Fibroblast of lung (primary cell): Measurements from ENCODE around the gene PPID. TPM values are rescaled to one million over a fixed set of nuclear protein-coding genes. Genes with fewer than 3 reads are reported as not detected.

Source experiments
- DNase-seq, 2 donors: peaks; one replicate each; pipeline versions ENCODE4 v3.0.0 to v3.0.0-alpha.2; 2010; ENCODE audit warnings: low read depth in 2 of 2
- H2AFZ ChIP-seq: 2 replicates; pipeline ENCODE4 v1.5.1; 2012; ENCODE audit warnings: low read length, control low read depth, inconsistent platforms
- H3K27ac ChIP-seq: 2 replicates; pipeline ENCODE4 v1.5.1; 2011; ENCODE audit warnings: low read length, control low read depth; ENCODE audit not compliant: insufficient read depth
- H3K27me3 ChIP-seq: 2 replicates; pipeline ENCODE4 v1.5.1; 2011; ENCODE audit warnings: mild to moderate bottlenecking, low read length; ENCODE audit not compliant: control insufficient read depth, insufficient read depth
- H3K36me3 ChIP-seq: 2 replicates; pipeline ENCODE4 v1.5.1; 2011; ENCODE audit warnings: low read length; ENCODE audit not compliant: control insufficient read depth, insufficient read depth
- H3K4me1 ChIP-seq: 2 replicates; pipeline ENCODE4 v1.5.1; 2011; ENCODE audit warnings: low read length; ENCODE audit not compliant: control insufficient read depth, insufficient read depth; ENCODE audit errors: extremely low read depth
- H3K4me2 ChIP-seq: 2 replicates; pipeline ENCODE4 v1.5.1; 2011; ENCODE audit warnings: low read length, control low read depth; ENCODE audit not compliant: insufficient read depth; ENCODE audit errors: extremely low read depth
- H3K4me3 ChIP-seq, 4 experiments: fragments of 200-600 bp in 1 of 4; sonication (generic) in 1 of 4; replicated peaks in 1 of 4; 2 replicates each; pipeline ENCODE4 v1.5.1; 2011 to 2016; ENCODE audit warnings: low read length in 4 of 4, low read depth in 3 of 4, mild to moderate bottlenecking in 3 of 4, control low read depth in 2 of 4, inconsistent platforms in 1 of 4, mixed read lengths in 1 of 4; ENCODE audit not compliant: insufficient read depth in 1 of 4; ENCODE audit errors: control extremely low read depth in 1 of 4
- H3K79me2 ChIP-seq: 2 replicates; pipeline ENCODE4 v1.5.1; 2012; ENCODE audit warnings: mild to moderate bottlenecking, low read length, inconsistent platforms; ENCODE audit not compliant: control insufficient read depth, insufficient read depth
- H3K9ac ChIP-seq: 2 replicates; pipeline ENCODE4 v1.5.1; 2011; ENCODE audit warnings: mild to moderate bottlenecking, low read length, control low read depth; ENCODE audit not compliant: insufficient read depth
- H3K9me3 ChIP-seq: 2 replicates; pipeline ENCODE4 v1.5.1; 2012; ENCODE audit warnings: low read depth, low read length; ENCODE audit not compliant: control insufficient read depth, insufficient read depth
- H4K20me1 ChIP-seq: 2 replicates; pipeline ENCODE4 v1.5.1; 2011; ENCODE audit warnings: low read length; ENCODE audit not compliant: control insufficient read depth, insufficient read depth; ENCODE audit errors: extremely low read depth
- CTCF ChIP-seq, 2 donors: IDR thresholded peaks in 1 of 2; conservative IDR thresholded peaks in 1 of 2; 1 replicate in 1 of 2; 2 replicates in 1 of 2; pipeline ENCODE4 v1.5.1; 2011 to 2012; ENCODE audit warnings: low read length in 2 of 2, control low read depth in 1 of 2, inconsistent platforms in 1 of 2, low read depth in 1 of 2, mild to moderate bottlenecking in 1 of 2
- EZH2 ChIP-seq: IDR thresholded peaks from 2 replicates; pipeline ENCODE4 v1.5.1; 2012; ENCODE audit warnings: low read length, control low read depth, mild to moderate bottlenecking; ENCODE audit errors: missing control alignments
- polyA plus RNA-seq, 2 donors: library from polyadenylated mRNA; depleted of rRNA in 1 of 2; stranded (reverse) in 1 of 2; unstranded in 1 of 2; fragments of >200 nt; gene quantifications; 2 replicates each; pipeline ENCODE4 v1.2.1, GENCODE V29; 2011 to 2012; ENCODE audit warnings: missing spikeins in 1 of 2
- total RNA-seq: library from RNA; depleted of rRNA; stranded (reverse); fragments of >200 nt; gene quantifications from 2 replicates; pipeline ENCODE4 v1.2.1, GENCODE V29; 2014

PPID gene
- total and polyA plus RNA-seq, 2 donors (not counting 1 experiment from before 2014, with no cell fraction given), result 18.4 to 36.0 TPM

- Histone ChIP-seq H4K20me1 (no peaks in the 10 kb centered on the region), H3K9me3 (no peaks in the 10 kb centered on the region), H3K4me3 (no peak overlapping the region), H2AFZ (no peak overlapping the region), H3K4me2 (no peak overlapping the region), H3K4me1 (no peaks in the 10 kb centered on the region), H3K27ac (no peak overlapping the region), H3K27me3 (no peaks in the 10 kb centered on the region), H3K36me3 (no peaks in the 10 kb centered on the region), H3K9ac (no peak overlapping the region), H3K79me2 (no peaks in the 10 kb centered on the region)
- DNase-seq, result no peak
- TF ChIP-seq EZH2 (no peak), CTCF (conservative IDR thresholded peaks at IDR 0.05 in 1 of 2, IDR thresholded peaks at IDR 0.05 in 1 of 2; ENCODE audit: low read depth in 1 of 2, low read length in 2 of 2) (no peak)
Measured at GRCh38 chr4:158682066-158682465, 41.1 kb downstream of the PPID start.

- H3K27ac ChIP-seq, result no peak overlapping the region
Measured at GRCh38 chr4:158681629-158682028, 41.6 kb downstream of the PPID start.

GRCh38 chr4:158678767-158679166, 44.4 kb downstream of the PPID start:
- no peak overlapping the region for H3K27ac ChIP-seq
- H3K4me3 ChIP-seq, result no peak overlapping the region
- no peaks in the 10 kb centered on the region for H3K27me3 ChIP-seq
- no peak overlapping the region for H2AFZ ChIP-seq
- H3K9me3 ChIP-seq, result no peaks in the 10 kb centered on the region
- no peak for TF ChIP-seq CTCF (conservative IDR thresholded peaks at IDR 0.05 in 1 of 2, IDR thresholded peaks at IDR 0.05 in 1 of 2; ENCODE audit: low read depth in 1 of 2, low read length in 2 of 2)
- no peak for TF ChIP-seq EZH2
- no peaks in the 10 kb centered on the region for H3K36me3 ChIP-seq
- no peaks in the 10 kb centered on the region for H3K4me1 ChIP-seq
- H3K4me2 ChIP-seq, result no peak overlapping the region
- no peaks in the 10 kb centered on the region for H3K79me2 ChIP-seq
- no peak overlapping the region for H3K9ac ChIP-seq
- H4K20me1 ChIP-seq, result no peaks in the 10 kb centered on the region
- DNase-seq, result no peak

More at GRCh38 chr4:158681629-158682028, 41.6 kb downstream of the PPID start:
- H3K4me2 ChIP-seq, result no peak overlapping the region
- H3K79me2 ChIP-seq, result no peaks in the 10 kb centered on the region
- no peaks in the 10 kb centered on the region for H3K36me3 ChIP-seq
- no peak for DNase-seq
- no peaks in the 10 kb centered on the region for H3K27me3 ChIP-seq
- H3K9me3 ChIP-seq, result no peaks in the 10 kb centered on the region
- H4K20me1 ChIP-seq, result no peaks in the 10 kb centered on the region
- no peak overlapping the region for H2AFZ ChIP-seq
- no peak for TF ChIP-seq EZH2
- no peak for TF ChIP-seq CTCF (conservative IDR thresholded peaks at IDR 0.05 in 1 of 2, IDR thresholded peaks at IDR 0.05 in 1 of 2; ENCODE audit: low read depth in 1 of 2, low read length in 2 of 2)
- H3K4me3 ChIP-seq, result no peak overlapping the region
- H3K9ac ChIP-seq, result no peak overlapping the region
- no peaks in the 10 kb centered on the region for H3K4me1 ChIP-seq
